H1 (cell line): Measurements from ENCODE around the gene GBP4. TPM values are rescaled to one million over a fixed set of nuclear protein-coding genes. Genes with fewer than 3 reads are reported as not detected.

ENCODE experiments used
- CBX8 ChIP-seq: fragments of 300-800, 300-1000 bp; sonication (generic); IDR thresholded peaks from 2 replicates; pipeline ENCODE4 v1.7.1; 2016; ENCODE audit warnings: low read depth, low read length, borderline replicate concordance
- EGR1 ChIP-seq: IDR thresholded peaks from 2 replicates; pipeline ENCODE4 v1.6.1; 2011; ENCODE audit warnings: low read depth, low read length, borderline replicate concordance
- HDAC6 ChIP-seq: IDR thresholded peaks from one replicate; pipeline ENCODE4 v1.7.1; 2012; ENCODE audit warnings: low read depth, mild to moderate bottlenecking, inconsistent platforms, low read length, moderate library complexity
- KDM1A ChIP-seq: fragments of 200-600, 300-600 bp; sonication (generic); IDR thresholded peaks from 2 replicates; pipeline ENCODE4 v1.7.1; 2016; ENCODE audit warnings: mild to moderate bottlenecking, low read length, borderline replicate concordance
- PHF8 ChIP-seq: fragments of 200-600 bp; sonication (generic); conservative IDR thresholded peaks from 2 replicates; pipeline ENCODE4 v1.7.1; 2012; ENCODE audit warnings: low read depth, mild to moderate bottlenecking, inconsistent platforms, low read length, moderate library complexity
- RNF2 ChIP-seq: fragments of 200-900, 300-1000 bp; sonication (generic); IDR thresholded peaks from 2 replicates; pipeline ENCODE4 v1.7.1; 2016; ENCODE audit warnings: borderline replicate concordance, low read depth, mild to moderate bottlenecking, antibody characterized with exemption, low read length; ENCODE audit not compliant: poor library complexity, severe bottlenecking; ENCODE audit errors: missing control alignments
- SIRT6 ChIP-seq: IDR thresholded peaks from one replicate; pipeline ENCODE4 v1.7.1; 2012; ENCODE audit warnings: low read length, inconsistent platforms
- SP1 ChIP-seq: IDR thresholded peaks from 2 replicates; pipeline ENCODE4 v1.6.1; 2011; ENCODE audit warnings: low read depth, low read length
- polyA plus RNA-seq, 7 experiments: library from polyadenylated mRNA; depleted of rRNA in 3 of 7; stranded (reverse) in 5 of 7; unstranded in 2 of 7; fragments of >200 nt in 5 of 7; fragments of 200-250 nt in 2 of 7; gene quantifications; 1 replicate in 5 of 7; 2 replicates in 1 of 7; 4 replicates in 1 of 7; pipeline versions ENCODE4 v1.2.1 to v1.2.3, GENCODE V29; 2011 to 2013; ENCODE audit warnings: missing spikeins in 2 of 7, mixed read lengths in 2 of 7
- total RNA-seq: library from RNA; stranded (reverse); fragmentation: NEBNext Ultra II Directional; extraction: Animal tissue kit (Norgen Biotek cat#: 25700); gene quantifications from 2 replicates; pipeline ENCODE4 v1.2.1, GENCODE V29; 2021

Gene GBP4
- total and polyA plus RNA-seq, 2 of the 8 experiments (the other 6 are each of a cell fraction or from before 2014, with no cell fraction given) = 0.02 TPM; not detected in 1

- TF ChIP-seq RNF2 (no peak), PHF8 (no peak), CBX8 (no peak), SP1 (no peak), HDAC6 (no peak), KDM1A (no peak), SIRT6 (no peak), EGR1 (no peak)
These were observed 52.0 kb downstream of the GBP4 start (continued) for GRCh38 chr1:89146721-89147120.
